ENCODE results near the gene AP2B1.

DNA sequence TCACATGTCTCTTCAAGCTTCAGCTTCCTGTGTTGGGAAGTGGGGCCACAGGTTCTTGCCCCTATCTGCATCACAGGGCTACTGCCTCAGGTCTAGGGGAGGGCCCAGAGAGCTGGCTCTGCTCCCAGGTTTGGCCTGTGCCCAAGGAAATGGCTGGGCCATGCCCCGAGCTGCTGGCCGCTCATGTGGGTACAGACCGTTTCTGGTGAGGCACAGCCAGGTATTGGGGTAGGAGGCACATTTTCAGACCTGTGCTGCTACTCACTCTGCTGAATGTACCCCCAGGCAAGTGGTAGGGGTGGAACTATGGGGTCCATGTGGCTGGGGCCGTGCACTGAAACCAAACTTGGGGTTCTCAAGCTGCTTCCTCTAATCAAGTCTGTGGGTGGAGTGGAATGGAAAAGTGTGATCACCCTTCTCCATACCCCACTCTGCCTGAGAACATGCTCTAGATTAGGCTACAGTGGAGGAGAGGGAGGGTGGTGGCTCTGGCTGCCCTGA lies 161.3 kb downstream of the AP2B1 start:
- TF ChIP-seq, protein P1, sequence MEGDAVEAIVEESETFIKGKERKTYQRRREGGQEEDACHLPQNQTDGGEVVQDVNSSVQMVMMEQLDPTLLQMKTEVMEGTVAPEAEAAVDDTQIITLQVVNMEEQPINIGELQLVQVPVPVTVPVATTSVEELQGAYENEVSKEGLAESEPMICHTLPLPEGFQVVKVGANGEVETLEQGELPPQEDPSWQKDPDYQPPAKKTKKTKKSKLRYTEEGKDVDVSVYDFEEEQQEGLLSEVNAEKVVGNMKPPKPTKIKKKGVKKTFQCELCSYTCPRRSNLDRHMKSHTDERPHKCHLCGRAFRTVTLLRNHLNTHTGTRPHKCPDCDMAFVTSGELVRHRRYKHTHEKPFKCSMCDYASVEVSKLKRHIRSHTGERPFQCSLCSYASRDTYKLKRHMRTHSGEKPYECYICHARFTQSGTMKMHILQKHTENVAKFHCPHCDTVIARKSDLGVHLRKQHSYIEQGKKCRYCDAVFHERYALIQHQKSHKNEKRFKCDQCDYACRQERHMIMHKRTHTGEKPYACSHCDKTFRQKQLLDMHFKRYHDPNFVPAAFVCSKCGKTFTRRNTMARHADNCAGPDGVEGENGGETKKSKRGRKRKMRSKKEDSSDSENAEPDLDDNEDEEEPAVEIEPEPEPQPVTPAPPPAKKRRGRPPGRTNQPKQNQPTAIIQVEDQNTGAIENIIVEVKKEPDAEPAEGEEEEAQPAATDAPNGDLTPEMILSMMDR (IDR thresholded peaks at IDR 0.05): no peak
- TF ChIP-seq, protein P2, sequence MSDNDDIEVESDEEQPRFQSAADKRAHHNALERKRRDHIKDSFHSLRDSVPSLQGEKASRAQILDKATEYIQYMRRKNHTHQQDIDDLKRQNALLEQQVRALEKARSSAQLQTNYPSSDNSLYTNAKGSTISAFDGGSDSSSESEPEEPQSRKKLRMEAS (CRISPR knock-in tag; IDR thresholded peaks at IDR 0.05): no peak
- TF ChIP-seq, protein P3, sequence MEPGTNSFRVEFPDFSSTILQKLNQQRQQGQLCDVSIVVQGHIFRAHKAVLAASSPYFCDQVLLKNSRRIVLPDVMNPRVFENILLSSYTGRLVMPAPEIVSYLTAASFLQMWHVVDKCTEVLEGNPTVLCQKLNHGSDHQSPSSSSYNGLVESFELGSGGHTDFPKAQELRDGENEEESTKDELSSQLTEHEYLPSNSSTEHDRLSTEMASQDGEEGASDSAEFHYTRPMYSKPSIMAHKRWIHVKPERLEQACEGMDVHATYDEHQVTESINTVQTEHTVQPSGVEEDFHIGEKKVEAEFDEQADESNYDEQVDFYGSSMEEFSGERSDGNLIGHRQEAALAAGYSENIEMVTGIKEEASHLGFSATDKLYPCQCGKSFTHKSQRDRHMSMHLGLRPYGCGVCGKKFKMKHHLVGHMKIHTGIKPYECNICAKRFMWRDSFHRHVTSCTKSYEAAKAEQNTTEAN (CRISPR knock-in tag; IDR thresholded peaks at IDR 0.05): no peak
- TF ChIP-seq, protein P4, sequence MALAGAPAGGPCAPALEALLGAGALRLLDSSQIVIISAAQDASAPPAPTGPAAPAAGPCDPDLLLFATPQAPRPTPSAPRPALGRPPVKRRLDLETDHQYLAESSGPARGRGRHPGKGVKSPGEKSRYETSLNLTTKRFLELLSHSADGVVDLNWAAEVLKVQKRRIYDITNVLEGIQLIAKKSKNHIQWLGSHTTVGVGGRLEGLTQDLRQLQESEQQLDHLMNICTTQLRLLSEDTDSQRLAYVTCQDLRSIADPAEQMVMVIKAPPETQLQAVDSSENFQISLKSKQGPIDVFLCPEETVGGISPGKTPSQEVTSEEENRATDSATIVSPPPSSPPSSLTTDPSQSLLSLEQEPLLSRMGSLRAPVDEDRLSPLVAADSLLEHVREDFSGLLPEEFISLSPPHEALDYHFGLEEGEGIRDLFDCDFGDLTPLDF (CRISPR knock-in tag; IDR thresholded peaks at IDR 0.05): no peak
- no peak for TF ChIP-seq ATF1 (CRISPR knock-in tag; IDR thresholded peaks at IDR 0.05)
- TF ChIP-seq, protein P5, sequence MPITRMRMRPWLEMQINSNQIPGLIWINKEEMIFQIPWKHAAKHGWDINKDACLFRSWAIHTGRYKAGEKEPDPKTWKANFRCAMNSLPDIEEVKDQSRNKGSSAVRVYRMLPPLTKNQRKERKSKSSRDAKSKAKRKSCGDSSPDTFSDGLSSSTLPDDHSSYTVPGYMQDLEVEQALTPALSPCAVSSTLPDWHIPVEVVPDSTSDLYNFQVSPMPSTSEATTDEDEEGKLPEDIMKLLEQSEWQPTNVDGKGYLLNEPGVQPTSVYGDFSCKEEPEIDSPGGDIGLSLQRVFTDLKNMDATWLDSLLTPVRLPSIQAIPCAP (CRISPR knock-in tag; IDR thresholded peaks at IDR 0.05): no peak
- no peak for TF ChIP-seq IRF2 (CRISPR knock-in tag; IDR thresholded peaks at IDR 0.05; ENCODE audit: borderline replicate concordance, low read depth)
- TF ChIP-seq, protein P6, sequence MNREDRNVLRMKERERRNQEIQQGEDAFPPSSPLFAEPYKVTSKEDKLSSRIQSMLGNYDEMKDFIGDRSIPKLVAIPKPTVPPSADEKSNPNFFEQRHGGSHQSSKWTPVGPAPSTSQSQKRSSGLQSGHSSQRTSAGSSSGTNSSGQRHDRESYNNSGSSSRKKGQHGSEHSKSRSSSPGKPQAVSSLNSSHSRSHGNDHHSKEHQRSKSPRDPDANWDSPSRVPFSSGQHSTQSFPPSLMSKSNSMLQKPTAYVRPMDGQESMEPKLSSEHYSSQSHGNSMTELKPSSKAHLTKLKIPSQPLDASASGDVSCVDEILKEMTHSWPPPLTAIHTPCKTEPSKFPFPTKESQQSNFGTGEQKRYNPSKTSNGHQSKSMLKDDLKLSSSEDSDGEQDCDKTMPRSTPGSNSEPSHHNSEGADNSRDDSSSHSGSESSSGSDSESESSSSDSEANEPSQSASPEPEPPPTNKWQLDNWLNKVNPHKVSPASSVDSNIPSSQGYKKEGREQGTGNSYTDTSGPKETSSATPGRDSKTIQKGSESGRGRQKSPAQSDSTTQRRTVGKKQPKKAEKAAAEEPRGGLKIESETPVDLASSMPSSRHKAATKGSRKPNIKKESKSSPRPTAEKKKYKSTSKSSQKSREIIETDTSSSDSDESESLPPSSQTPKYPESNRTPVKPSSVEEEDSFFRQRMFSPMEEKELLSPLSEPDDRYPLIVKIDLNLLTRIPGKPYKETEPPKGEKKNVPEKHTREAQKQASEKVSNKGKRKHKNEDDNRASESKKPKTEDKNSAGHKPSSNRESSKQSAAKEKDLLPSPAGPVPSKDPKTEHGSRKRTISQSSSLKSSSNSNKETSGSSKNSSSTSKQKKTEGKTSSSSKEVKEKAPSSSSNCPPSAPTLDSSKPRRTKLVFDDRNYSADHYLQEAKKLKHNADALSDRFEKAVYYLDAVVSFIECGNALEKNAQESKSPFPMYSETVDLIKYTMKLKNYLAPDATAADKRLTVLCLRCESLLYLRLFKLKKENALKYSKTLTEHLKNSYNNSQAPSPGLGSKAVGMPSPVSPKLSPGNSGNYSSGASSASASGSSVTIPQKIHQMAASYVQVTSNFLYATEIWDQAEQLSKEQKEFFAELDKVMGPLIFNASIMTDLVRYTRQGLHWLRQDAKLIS (CRISPR knock-in tag; IDR thresholded peaks at IDR 0.05; ENCODE audit: borderline replicate concordance): no peak
- TF ChIP-seq, protein P7, sequence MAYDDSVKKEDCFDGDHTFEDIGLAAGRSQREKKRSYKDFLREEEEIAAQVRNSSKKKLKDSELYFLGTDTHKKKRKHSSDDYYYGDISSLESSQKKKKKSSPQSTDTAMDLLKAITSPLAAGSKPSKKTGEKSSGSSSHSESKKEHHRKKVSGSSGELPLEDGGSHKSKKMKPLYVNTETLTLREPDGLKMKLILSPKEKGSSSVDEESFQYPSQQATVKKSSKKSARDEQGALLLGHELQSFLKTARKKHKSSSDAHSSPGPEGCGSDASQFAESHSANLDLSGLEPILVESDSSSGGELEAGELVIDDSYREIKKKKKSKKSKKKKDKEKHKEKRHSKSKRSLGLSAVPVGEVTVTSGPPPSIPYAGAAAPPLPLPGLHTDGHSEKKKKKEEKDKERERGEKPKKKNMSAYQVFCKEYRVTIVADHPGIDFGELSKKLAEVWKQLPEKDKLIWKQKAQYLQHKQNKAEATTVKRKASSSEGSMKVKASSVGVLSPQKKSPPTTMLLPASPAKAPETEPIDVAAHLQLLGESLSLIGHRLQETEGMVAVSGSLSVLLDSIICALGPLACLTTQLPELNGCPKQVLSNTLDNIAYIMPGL (CRISPR knock-in tag; IDR thresholded peaks at IDR 0.05): no peak
- TF ChIP-seq GABPB1 (CRISPR knock-in tag; IDR thresholded peaks at IDR 0.05): no peak
- no peak for TF ChIP-seq NFE2L1 (CRISPR knock-in tag; IDR thresholded peaks at IDR 0.05)
- TF ChIP-seq, protein P8, sequence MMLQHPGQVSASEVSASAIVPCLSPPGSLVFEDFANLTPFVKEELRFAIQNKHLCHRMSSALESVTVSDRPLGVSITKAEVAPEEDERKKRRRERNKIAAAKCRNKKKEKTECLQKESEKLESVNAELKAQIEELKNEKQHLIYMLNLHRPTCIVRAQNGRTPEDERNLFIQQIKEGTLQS (CRISPR knock-in tag; conservative IDR thresholded peaks at IDR 0.05): no peak
- TF ChIP-seq ZNF396 (CRISPR knock-in tag; IDR thresholded peaks at IDR 0.05; ENCODE audit: borderline replicate concordance): no peak
- TF ChIP-seq, protein P9, sequence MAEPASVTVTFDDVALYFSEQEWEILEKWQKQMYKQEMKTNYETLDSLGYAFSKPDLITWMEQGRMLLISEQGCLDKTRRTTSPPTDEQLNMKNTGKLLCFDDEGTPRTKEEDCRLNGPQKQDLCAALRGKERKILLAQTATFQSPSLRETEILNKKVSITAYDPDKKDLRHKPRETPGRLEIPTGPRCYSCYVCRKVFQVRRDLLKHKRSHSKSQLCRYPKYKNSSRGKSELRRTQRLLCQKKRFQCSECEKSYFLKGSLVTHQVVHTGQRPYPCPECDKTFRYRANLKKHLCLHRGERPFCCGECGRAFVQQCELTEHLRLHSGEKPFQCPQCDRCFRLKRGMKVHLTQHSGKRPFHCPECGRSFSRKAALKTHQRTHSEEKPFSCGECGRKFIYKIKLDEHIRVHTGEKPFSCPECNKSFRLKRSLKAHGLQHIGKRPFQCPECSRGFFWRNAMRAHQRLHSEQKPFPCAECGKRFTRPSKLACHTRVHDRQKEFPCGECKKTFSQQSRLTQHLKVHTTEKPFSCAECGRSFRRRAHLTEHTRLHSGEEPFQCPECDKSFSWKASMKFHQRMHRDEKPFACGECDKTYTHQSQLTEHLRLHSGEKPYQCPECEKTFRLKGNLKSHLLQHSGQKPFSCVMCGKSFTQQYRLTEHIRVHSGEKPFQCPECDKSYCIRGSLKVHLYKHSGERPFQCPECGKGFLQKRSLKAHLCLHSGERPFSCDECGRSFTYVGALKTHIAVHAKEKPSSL (CRISPR knock-in tag; conservative IDR thresholded peaks at IDR 0.05): no peak
